ENCODE measurements around the gene RASSF5.

- TF ChIP-seq CTCF (IDR thresholded peaks at IDR 0.05) (no peak), POLR2A (IDR thresholded peaks at IDR 0.05) (no peak), POLR2AphosphoS5 (IDR thresholded peaks at IDR 0.05) (no peak)
Observed at GRCh38 chr1:206469411-206469932, 37.9 kb upstream of the RASSF5 start.
